Keratinocyte (primary cell): ENCODE results near the gene FOXP2.

Source experiments
- EZH2 ChIP-seq: IDR thresholded peaks from one replicate; pipeline ENCODE4 v1.6.1; 2012; ENCODE audit warnings: inconsistent platforms, mild to moderate bottlenecking, low read length, moderate library complexity
- TF ChIP-seq, protein P1 (sequence below), 3 experiments: IDR thresholded peaks in 1 of 3; conservative IDR thresholded peaks in 1 of 3; optimal IDR thresholded peaks in 1 of 3; 2 replicates in 2 of 3; 3 replicates in 1 of 3; pipeline versions ENCODE3 to v1.5.1; 2011; ENCODE audit warnings: low read length in 3 of 3, mild to moderate bottlenecking in 3 of 3, moderate library complexity in 2 of 3, control low read depth in 1 of 3, inconsistent platforms in 1 of 3; ENCODE audit not compliant: insufficient read depth in 2 of 3; ENCODE audit errors: extremely low read depth in 1 of 3

DNA sequence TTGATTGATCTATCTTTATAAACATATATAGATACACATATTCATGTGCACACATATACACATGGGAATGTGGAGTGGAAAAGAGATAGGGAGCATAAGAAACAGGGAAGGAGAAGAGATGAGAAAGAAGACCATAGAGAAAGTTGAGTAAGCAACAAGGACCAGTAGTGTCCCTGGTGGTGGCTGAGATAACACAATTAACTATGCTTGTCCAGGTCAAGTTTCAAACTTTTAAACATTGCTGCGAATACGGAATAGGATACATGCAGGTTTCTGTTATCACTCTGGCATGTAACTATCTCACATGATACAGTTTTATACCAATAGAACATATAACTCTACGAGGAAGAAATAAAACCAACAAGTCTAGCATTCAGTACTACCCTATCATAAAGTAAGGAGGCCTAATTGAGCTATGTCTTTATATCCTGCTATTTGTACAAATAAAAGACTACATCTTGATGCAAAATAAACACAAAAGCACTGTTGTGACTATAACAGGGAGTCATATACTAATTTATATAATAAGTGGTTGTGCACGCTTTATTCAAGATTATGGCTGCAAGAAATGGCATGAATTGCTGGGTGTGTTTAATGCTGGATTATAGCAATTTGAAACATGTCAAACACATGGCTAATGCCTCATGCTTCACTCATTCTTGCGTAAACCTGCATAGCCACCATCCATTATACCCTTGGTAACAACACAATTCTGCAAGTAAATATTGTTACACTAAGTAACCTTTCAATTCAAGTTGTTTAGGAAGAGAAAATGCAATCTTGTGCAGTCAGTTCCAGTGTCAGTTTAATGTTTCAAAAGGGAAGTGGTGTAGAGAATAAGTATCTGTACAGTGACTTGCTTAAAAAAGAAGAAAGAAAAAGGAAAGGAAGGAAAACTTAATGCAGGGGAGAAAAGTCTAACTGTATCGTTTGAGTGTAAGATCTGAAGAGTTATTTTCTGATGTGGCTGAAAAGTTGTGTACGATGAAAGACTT is 8.2 kb downstream of the FOXP2 start:
- TF ChIP-seq, protein P1, sequence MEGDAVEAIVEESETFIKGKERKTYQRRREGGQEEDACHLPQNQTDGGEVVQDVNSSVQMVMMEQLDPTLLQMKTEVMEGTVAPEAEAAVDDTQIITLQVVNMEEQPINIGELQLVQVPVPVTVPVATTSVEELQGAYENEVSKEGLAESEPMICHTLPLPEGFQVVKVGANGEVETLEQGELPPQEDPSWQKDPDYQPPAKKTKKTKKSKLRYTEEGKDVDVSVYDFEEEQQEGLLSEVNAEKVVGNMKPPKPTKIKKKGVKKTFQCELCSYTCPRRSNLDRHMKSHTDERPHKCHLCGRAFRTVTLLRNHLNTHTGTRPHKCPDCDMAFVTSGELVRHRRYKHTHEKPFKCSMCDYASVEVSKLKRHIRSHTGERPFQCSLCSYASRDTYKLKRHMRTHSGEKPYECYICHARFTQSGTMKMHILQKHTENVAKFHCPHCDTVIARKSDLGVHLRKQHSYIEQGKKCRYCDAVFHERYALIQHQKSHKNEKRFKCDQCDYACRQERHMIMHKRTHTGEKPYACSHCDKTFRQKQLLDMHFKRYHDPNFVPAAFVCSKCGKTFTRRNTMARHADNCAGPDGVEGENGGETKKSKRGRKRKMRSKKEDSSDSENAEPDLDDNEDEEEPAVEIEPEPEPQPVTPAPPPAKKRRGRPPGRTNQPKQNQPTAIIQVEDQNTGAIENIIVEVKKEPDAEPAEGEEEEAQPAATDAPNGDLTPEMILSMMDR (optimal IDR thresholded peaks at IDR 0.05 in 1 of 3, IDR thresholded peaks at IDR 0.05 in 1 of 3, conservative IDR thresholded peaks at IDR 0.05 in 1 of 3; ENCODE audit: extremely low read depth in 1 of 3, insufficient read depth in 2 of 3, low read length in 3 of 3) = peak in 2 of 3 experiments; percentile 42 to 45
- no peak for TF ChIP-seq EZH2
